HG03159 (cell line): Measurements from ENCODE around the gene GGT6.

Source experiments
- ATAC-seq: cut with Tn5 transposase; IDR thresholded peaks from one replicate; pipeline ENCODE4 v1.9.1; 2021; ENCODE audit warnings: mild to moderate bottlenecking, moderate library complexity; ENCODE audit not compliant: unreplicated experiment

GGT6 gene

GRCh38 chr17:4540687-4541327, 19.6 kb downstream of the GGT6 start:
- ATAC-seq: no peak

DNA sequence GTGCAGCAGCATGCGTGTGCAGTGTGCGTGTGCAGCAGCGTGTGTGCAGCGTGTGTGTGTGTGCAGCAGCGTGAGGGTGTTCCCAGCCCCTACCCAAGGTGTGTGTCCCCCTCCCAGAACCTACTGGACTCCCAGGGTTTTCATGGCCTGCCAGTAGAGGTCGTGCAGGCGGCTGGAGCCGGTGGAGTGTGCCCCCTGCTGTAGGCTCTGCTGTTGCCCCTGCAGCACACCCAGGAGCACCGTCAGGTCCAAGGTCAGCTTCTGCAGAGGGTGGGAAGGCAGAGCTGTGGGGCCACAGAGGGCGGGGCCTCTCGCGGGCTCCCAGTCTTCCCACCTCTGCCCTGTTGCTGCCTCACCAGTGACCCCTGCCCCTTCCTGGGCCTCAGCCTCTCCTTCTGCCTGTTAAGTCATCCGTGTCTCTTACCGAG, 20.1 kb downstream of the GGT6 start:
- no peak for ATAC-seq

DNA sequence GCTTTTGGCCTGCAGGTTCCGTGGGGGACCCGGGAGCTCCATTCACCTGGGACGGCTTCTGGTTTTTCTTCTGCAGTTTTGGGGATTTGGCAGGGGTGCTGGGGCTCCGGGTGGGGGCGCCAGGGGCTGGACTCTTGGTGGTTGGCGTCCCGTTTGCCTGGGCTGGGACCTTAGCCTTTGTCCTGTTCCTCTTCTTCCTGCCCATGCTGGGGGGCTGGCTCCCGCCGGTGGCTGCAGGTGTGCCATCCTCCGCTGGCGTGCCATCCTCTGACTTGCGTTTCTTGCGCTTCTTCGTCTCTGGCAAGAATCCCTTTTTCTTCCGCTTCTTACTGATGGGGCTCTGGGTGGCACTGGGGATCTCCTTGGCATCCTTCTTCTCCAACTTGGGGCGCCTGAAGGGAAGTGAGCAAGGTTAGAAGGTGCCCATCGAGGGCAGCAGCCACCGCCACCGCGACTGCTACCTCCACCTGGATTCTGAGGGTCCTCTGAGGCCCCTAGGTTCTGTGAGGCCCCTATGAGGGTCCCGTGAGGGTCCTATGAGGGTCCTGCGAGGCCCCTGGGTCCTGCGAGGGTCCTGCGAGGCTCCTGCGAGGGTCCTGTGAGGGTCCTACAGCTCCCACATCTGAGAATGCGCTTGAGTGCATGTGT, 20.7 kb downstream of the GGT6 start:
- no peak for ATAC-seq

GRCh38 chr17:4539025-4539424, 21.4 kb downstream of the GGT6 start:
- ATAC-seq: no peak

GRCh38 chr17:4538236-4539002, 22.0 kb downstream of the GGT6 start:
- no peak for ATAC-seq

GRCh38 chr17:4537451-4538235, 22.7 kb downstream of the GGT6 start:
- no peak for ATAC-seq

DNA sequence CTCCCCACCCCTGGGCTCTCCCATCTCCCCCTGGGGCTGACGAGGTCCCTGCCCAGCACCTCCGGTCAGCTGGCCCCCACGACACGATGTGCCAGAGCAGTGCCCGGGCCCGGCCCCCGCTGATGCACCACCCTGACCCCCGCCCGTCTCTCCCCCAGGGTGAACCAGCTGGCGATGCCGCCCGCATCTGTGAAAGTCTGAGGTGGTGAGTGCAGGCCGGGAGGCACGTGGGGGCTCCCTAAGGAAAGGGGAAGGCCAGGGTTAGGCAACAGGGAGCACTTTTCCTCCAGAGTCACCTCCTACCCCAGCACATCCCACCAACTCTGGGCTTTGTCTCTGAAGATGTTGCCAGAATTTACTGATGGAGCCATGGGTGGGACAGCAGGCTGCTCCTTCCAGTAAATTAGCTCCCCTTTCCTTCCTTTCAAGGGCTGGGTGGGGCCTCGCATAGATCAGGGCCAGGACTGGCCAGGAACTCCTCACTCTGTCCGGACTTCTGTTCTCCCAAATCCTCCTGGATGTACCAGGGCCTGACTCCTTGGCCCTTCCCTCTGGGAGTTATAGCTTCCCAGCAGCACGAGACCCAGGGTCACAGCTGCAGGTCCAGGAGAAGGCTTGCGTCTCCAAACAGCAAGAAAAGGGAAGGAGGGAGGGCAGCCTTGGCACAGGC, 23.5 kb downstream of the GGT6 start:
- ATAC-seq: no peak

DNA sequence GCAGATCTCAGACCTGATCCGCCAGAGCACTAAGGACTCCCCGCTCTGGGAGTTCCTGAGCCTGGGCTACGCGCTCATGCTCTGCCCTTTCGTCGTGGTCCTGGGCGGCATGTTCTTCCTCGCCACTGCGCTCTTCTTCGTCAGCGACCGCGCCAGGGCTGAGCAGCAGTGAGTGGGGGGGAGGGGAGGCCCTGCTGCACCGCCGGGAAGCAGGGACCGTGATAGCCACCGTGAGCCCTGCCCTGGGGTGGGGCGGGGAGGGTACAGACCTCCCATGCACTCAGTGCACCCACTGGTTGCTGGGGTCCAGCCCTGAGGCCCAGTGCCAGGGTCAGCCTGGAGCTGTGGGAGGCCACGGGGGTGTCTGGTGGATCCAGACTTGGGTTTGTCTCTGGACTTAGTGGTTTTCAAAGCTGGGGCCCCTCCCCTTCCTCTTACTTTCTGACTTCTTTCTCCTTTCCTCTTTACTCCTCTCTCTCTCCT, 24.1 kb downstream of the GGT6 start:
- ATAC-seq: no peak

- no peak for ATAC-seq
Measured at GRCh38 chr17:4535667-4536258, 24.6 kb downstream of the GGT6 start.

- no peak for ATAC-seq
Measured at GRCh38 chr17:4534928-4535666, 25.3 kb downstream of the GGT6 start.

- ATAC-seq: no peak
Measured at GRCh38 chr17:4534515-4534914, 25.9 kb downstream of the GGT6 start.

DNA sequence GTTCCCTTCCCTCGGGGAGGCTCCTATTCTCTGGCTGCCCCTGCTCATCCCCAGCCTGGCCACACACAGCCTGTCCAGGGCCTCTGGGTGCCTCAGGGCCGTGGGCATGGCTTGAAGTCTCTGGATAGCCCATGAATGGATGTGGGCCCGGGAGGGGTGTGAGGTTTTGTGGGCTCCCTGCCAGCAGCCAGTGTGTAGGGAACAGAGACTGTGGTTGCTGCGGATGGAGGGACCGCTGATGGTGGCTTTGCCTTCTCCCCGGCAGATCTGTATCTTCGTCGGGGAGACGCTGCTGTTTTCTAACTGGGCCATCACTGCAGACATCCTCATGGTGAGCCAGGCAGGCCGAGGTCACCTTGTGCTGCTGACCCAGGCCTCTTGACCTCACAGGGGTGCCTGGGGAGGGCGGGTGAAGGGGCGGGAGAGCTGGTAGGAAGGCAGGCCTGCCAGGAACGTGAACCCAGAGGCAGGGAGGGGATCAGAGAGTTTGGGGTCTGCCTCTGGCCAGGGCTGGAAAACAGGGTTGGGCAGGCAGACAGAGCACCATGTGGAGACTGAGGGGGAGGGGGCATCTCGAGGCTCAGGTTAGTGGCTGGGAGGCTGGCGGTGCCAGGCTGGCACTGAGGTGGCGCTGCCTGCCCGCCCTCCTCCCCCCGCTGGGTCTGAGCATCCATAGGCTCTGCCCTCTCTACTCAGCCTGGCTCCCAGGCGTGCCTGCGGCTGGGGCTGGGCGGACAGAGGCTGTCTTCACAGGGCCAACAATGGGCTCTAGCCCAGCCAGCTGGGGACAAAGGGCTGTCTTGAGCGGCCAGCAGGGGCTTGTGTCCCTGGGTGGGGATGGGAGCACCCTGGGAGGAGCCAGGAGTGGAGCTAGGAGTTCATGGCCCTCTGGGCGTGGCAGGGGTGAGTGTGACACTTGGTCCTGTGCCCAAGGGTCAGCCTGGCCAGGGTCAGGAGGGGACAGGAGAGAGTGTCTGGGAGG, 26.6 kb downstream of the GGT6 start:
- no peak for ATAC-seq

DNA sequence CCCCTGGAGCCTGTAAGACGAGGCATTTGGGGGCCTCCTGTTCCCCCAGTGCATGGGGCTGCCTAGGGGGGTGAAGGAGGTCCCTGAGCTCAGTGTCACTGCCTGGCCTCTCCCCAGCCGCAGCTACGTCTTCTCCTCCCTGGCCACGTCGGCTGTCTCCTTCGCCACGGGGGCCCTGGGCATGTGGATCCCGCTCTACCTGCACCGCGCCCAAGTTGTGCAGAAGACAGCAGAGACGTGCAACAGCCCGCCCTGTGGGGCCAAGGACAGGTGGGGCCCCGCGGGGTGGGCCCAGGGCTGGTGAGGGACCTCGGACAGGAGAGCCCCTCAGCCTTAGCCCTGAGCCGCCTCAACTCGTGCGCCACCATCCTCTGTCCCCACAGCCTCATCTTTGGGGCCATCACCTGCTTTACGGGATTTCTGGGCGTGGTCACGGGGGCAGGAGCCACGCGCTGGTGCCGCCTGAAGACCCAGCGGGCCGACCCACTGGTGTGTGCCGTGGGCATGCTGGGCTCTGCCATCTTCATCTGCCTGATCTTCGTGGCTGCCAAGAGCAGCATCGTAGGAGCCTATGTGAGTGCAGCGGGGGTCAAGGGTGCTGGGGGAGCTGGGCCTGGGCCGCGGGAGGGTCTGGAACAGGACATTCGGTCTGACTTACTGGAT, 27.4 kb downstream of the GGT6 start:
- no peak for ATAC-seq

DNA sequence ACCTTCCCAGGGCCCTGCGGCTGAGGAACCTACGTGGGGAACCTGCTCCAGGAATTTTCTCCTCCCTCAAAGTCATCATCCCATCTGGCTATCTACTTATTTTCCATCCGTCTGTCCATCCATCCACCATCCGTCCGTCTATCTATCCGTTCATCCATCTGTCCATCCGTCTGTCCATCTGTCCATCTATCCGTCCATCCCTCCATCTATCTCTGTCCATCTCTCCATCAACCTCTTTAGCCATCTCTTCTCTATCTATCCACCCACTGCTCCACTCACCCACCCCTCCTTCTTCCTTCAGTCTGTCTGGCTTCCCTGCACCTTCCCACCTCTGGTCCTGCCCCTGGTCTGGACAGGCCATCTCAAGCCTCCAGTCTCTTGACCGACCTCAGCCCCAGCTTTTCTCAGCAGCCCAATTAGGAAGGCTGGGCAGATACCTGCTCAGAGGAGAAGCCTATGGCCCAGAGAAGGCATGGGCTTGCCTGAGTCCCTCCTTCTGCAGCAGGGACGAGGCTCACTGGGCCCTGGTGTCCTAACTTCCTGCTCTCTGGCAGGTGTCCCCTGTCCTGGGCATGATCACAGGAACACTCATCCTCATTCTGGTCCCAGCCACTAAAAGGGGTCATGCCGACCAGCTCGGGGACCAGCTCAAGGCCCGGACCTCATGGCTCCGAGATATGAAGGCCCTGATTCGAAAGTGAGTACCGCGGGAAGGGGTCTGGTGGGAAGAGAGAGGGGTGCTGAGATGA, 28.2 kb downstream of the GGT6 start:
- ATAC-seq: no peak

DNA sequence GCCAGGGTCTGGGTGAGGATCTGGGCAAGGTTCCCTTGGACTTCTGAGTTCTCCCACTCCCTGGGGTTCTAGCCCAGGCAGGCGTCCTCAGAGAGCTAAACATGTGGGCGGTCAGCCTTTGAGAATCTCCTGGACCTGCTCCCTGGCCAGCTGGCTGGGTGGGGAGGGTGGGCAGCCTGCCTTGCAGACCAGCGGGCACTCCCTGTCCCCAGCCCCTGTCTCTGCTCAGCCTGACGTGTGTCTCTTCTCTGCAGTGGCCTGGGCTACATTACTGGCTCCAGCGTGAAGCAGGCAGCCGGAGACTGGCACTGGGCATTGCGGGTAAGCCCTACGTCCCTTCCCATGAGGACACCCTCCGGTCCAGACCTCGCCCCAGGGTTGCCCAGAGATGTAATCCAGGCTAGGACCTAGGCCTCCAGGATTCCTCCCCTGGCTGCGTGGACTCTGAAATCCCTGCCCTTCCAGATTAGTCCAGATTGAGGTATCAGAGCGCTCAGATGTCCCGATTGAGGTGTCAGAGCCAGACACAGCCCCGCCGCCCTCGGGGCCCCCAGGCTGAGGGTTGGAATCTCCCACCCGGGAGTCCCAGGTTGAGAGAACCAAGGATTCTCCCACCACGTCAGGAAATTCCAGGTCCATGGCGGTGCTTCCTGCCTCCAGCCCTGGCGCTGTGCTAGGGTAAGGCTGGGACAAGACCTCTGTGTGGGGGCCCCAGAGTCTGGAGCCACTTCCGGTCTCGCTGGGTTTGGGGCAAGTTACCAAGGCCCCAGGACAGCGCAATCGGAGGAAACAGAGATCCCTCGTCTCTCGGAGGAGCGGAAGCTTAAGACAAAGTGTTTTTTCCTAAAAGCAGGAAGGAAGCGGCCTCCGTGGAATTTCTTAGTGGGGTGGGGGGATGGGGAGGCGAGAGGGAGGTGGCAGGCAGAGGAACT, 29.3 kb downstream of the GGT6 start:
- ATAC-seq: no peak

DNA sequence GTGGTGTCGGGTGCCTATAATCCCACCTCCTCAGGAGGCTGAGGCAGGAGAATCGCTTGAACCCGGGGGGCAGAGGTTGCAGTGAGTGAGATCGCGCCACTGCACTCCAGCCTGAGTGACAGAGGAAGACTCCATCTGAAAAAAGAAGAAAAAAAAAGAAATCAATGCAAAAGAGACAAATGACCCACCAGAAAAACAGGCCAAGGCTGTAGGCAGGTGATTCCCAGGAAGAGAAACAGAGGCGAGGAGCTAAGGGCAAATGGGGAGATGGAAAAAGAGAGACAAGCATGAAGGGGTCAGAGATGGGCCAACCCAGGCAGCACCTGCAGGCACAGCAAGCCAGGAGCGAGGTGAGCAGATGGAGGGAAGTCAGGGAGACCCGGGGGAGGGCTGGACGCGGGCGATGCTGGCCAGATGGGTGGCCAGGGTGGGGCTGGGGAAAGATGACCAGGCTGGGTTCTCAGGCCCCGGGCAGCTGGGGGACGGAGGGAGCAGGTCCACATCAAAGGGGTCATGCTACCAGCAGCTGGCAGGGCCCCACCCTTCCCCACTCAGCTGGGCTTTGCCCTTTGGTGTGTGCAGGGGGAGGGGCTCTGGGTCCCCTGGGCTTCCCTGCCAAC, 30.7 kb downstream of the GGT6 start:
- ATAC-seq: no peak
